Tongue (tissue), 2 donors: ENCODE results near the gene AKR1D1. TPM values are rescaled to one million over a fixed set of nuclear protein-coding genes. Genes with fewer than 3 reads are reported as not detected.
"Not testable (repeated sequence)": the region's sequence is repeated elsewhere in the genome, so short reads cannot be mapped to it uniquely, and the experiment has no call there.

Experiments used
- DNase-seq: peaks from one replicate; pipeline ENCODE4 v3.0.0-alpha.2; 2015
- total RNA-seq: library from RNA; depleted of rRNA; stranded (reverse); fragments of >200 nt; gene quantifications from one replicate; pipeline ENCODE4 v1.2.3, GENCODE V29; 2014

The AKR1D1 gene
- total RNA-seq, 1 donor from 2014 or later = not detected

GRCh38 chr7:138074121-138074520 is 2.1 kb upstream of the AKR1D1 start:
- DNase-seq = no peak

- DNase-seq = no peak
Observed at GRCh38 chr7:138074540-138074939, 1.7 kb upstream of the AKR1D1 start.

- no peak for DNase-seq
Observed at GRCh38 chr7:138075350-138075749, 909 bp upstream of the AKR1D1 start.

- DNase-seq = not testable (repeated sequence)
Observed at GRCh38 chr7:138075786-138076185, 473 bp upstream of the AKR1D1 start.

GRCh38 chr7:138077809-138078208 is 1.6 kb downstream of the AKR1D1 start:
- peak; percentile 8 for DNase-seq

- DNase-seq = no peak
Observed at GRCh38 chr7:138079137-138079536, 2.9 kb downstream of the AKR1D1 start.

- DNase-seq = no peak
Observed at GRCh38 chr7:138081868-138082267, 5.6 kb downstream of the AKR1D1 start.

- DNase-seq = no peak
Observed at GRCh38 chr7:138083859-138084258, 7.6 kb downstream of the AKR1D1 start.

GRCh38 chr7:138086563-138087270 is 10.5 kb downstream of the AKR1D1 start:
- DNase-seq = no peak

GRCh38 chr7:138089080-138089901 is 13.0 kb downstream of the AKR1D1 start:
- no peak for DNase-seq

- DNase-seq = no peak
Observed at GRCh38 chr7:138091032-138091431, 14.8 kb downstream of the AKR1D1 start.

- not testable (repeated sequence) for DNase-seq
Observed at GRCh38 chr7:138091840-138092239, 15.6 kb downstream of the AKR1D1 start.

GRCh38 chr7:138092486-138093028 is 16.3 kb downstream of the AKR1D1 start:
- no peak for DNase-seq

GRCh38 chr7:138095972-138096935 is 20.0 kb downstream of the AKR1D1 start:
- DNase-seq = no peak

GRCh38 chr7:138097064-138097741 is 20.9 kb downstream of the AKR1D1 start:
- DNase-seq = no peak

- DNase-seq = no peak
Observed at GRCh38 chr7:138099813-138100212, 23.6 kb downstream of the AKR1D1 start.

GRCh38 chr7:138105221-138105620 is 29.0 kb downstream of the AKR1D1 start:
- DNase-seq = no peak

GRCh38 chr7:138115047-138115446 is 38.8 kb downstream of the AKR1D1 start:
- no peak for DNase-seq

- no peak for DNase-seq
Observed at GRCh38 chr7:138116141-138116540, 39.9 kb downstream of the AKR1D1 start.

- DNase-seq = no peak
Observed at GRCh38 chr7:138116892-138117291, 40.6 kb downstream of the AKR1D1 start.

- no peak for DNase-seq
Observed at GRCh38 chr7:138120140-138120827, 44.0 kb downstream of the AKR1D1 start.
